Activated CD8-positive, alpha-beta memory T cell treated with anti-CD3 and anti-CD28 coated beads for 36 hours (primary cell): ENCODE measurements around the gene ATG9B. TPM values are rescaled to one million over a fixed set of nuclear protein-coding genes. Genes with fewer than 3 reads are reported as not detected.
"Not testable (repeated sequence)": the region's sequence is repeated elsewhere in the genome, so short reads cannot be mapped to it uniquely, and the experiment has no call there.

ENCODE experiments used
- CTCF ChIA-PET: fragments of 350-600 bp; sonication (Branson Sonifier 250); formaldehyde crosslinking; loops from one replicate; lab custom pipeline; 2021; ENCODE audit warnings: antibody characterized with exemption; lab: Charles Lee
- POLR2A ChIA-PET: fragments of 350-600 bp; sonication (Branson Sonifier 250); formaldehyde crosslinking; loops from one replicate; lab custom pipeline; 2021; ENCODE audit warnings: antibody characterized with exemption; lab: Charles Lee
- total RNA-seq, 2 experiments: library from RNA; stranded (reverse); gene quantifications; one replicate each; pipeline ENCODE4 v1.2.3, GENCODE V29; 2021

ATG9B gene
- total RNA-seq, 2 experiments from 2014 or later = 6.3 to 7.7 TPM

DNA sequence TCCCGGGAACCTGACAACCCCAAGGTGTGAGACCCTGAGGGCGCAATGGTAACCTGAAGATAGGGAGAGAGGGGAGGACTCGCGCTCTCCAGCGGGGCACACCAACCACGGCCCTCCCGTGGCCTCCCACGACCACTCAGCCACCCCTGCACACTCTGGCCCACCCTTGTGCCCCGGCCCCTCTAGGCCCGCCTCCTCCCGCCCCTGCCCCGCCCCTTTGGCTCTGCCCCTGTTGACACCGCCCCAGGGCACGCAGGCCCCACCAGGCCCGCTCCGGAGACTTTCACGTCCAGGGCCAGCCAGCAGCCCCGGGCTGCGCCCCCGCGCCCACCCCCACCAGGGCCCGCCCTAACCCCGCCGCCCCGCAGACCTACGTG lies 10.9 kb downstream of the ATG9B start:
- ChIA-PET CTCF (interaction anchor here (0.7 to 1.7 kb wide), 5 partner anchors 13 to 380 kb away, joined by 3 to 7 read pairs (median 3); no protein-coding TSS in a partner anchor), POLR2A (interaction anchor here (1.0 kb wide), 1 partner anchor 15 kb away, joined by 3 read pairs; the partner anchor contains the start of gene ABCB8)

- CTCF ChIA-PET = interaction anchor here (0.7 to 1.1 kb wide), 2 partner anchors 33 to 379 kb away, joined by 3 read pairs; no protein-coding TSS in a partner anchor
- POLR2A ChIA-PET = no interaction called here
These were observed 11.4 kb downstream of the ATG9B start for GRCh38 chr7:151012911-151013347.

- ChIA-PET CTCF (interaction anchor here (0.7 kb wide), 1 partner anchor 34 kb away, joined by 3 read pairs; no protein-coding TSS in a partner anchor), POLR2A (interaction anchor here (1.9 kb wide), 1 partner anchor 16 kb away, joined by 7 read pairs; the partner anchor contains the start of gene ABCB8)
These were observed 12.1 kb downstream of the ATG9B start for GRCh38 chr7:151012031-151012692.

GRCh38 chr7:151011616-151012015 lies 12.7 kb downstream of the ATG9B start:
- CTCF ChIA-PET = not testable (repeated sequence)
- POLR2A ChIA-PET = interaction anchor here (1.9 kb wide), 1 partner anchor 17 kb away, joined by 7 read pairs; the partner anchor contains the start of gene ABCB8

GRCh38 chr7:151011097-151011409 lies 13.2 kb downstream of the ATG9B start:
- ChIA-PET POLR2A (interaction anchor here (0.7 to 1.9 kb wide), 2 partner anchors 17 to 124 kb away, joined by 3 to 7 read pairs; partner anchors contain the start of gene ABCB8), CTCF (interaction anchor here (1.1 to 4.4 kb wide), 3 partner anchors 7 to 100 kb away, joined by 3 to 38 read pairs (median 3); no protein-coding TSS in a partner anchor)

DNA sequence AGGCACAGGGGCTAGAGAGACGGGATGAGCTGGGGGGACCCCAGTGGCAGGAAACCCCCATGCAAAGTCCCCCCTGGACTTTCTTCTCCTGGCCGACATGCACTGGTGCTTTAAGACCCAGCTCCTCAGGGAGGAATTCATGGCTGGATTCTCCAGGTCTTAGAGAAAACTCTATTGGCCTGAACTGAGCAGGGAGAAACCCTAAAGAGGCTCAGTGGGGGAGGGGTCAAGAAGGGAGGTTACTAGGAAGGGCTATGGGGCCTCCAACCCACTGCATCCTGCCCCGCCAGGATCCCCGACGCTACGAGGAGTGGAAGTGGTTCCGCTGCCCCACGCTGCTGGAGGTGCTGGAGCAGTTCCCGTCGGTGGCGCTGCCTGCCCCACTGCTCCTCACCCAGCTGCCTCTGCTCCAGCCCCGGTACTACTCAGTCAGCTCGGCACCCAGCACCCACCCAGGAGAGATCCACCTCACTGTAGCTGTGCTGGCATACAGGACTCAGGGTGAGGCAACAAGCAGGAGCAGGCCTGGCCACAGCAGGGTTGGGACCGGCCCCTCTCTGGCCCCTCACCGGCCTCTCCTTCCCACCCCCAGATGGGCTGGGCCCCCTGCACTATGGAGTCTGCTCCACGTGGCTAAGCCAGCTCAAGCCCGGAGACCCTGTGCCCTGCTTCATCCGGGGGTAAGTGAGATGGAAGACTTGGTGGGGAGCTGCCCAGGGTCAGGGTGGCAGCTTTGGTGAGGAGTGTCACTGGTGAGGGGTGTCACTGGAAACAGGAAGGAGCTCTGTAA lies 13.8 kb downstream of the ATG9B start:
- POLR2A ChIA-PET = interaction anchor here (0.7 to 2.1 kb wide), 3 partner anchors 9 to 125 kb away, joined by 3 to 7 read pairs (median 7); partner anchors contain the start of gene ABCB8

DNA sequence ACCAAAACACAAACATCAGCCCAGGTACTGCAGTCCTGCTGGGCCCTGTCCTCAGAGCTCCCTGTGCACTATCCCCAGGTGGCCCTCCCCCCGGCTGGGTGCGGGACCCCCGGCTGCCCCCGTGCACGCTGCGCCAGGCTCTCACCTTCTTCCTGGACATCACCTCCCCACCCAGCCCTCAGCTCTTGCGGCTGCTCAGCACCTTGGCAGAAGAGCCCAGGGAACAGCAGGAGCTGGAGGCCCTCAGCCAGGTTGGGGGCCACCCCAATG lies 14.3 kb downstream of the ATG9B start:
- ChIA-PET CTCF (interaction anchor here (0.6 to 4.4 kb wide), 8 partner anchors 8 to 102 kb away, joined by 3 to 38 read pairs (median 4); partner anchors contain the start of gene ATG9B), POLR2A (interaction anchor here (0.6 to 2.1 kb wide), 2 partner anchors 9 to 1314 kb away, joined by 6 to 7 read pairs; no protein-coding TSS in a partner anchor)

More for the DNA sequence above, 13.8 kb downstream of the ATG9B start:
- CTCF ChIA-PET = interaction anchor here (1.1 to 4.4 kb wide), 4 partner anchors 8 to 100 kb away, joined by 3 to 38 read pairs (median 4); partner anchors contain the start of gene ATG9B

GRCh38 chr7:151009327-151010036 lies 14.8 kb downstream of the ATG9B start:
- POLR2A ChIA-PET = interaction anchor here (0.6 to 2.1 kb wide), 4 partner anchors 10 to 1314 kb away, joined by 5 to 7 read pairs (median 6); partner anchors contain the start of genes ABCB8 and ABCF2

DNA sequence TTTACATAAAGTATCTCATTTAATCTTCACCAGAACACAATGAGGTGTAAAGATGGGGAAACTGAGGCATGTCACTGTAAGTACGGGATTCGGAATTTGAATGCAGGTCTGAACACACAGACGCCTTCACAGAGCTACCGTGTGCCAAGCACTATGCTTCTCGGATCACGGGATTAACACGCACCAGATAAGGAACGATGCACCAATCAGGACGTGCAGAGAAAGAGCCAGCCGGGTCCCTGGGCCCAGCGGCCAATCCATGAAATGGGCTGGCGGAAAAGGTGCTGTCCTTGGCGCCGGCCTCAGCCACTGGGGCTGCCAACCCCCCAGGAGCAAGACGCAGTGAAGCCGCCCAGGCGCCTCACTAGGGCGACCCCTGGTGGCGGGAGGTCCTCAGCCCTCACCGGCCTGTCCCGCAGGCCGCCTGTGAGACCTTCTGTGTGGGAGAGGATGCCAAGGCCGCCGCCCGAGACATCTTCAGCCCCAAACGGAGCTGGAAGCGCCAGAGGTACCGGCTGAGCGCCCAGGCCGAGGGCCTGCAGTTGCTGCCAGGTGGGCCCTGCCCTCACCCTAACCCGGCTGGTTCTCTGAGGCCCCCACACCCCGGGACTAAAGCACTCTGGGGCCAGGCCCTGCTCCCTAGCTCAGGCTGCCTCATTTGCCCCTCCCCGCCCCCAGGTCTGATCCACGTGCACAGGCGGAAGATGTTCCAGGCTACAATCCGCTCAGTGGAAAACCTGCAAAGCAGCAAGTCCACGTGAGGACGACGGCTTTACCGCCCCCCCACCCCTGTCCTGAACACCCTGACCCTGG lies 15.6 kb downstream of the ATG9B start:
- ChIA-PET POLR2A (interaction anchor here (0.7 to 2.1 kb wide), 5 partner anchors 10 to 218 kb away, joined by 4 to 7 read pairs (median 5); partner anchors contain the start of genes ABCB8 and ABCF2), CTCF (interaction anchor here (0.6 to 4.4 kb wide), 17 partner anchors 10 to 1630 kb away, joined by 3 to 38 read pairs (median 4); partner anchors contain the start of gene ABCB8)

More at GRCh38 chr7:151009327-151010036, 14.8 kb downstream of the ATG9B start:
- CTCF ChIA-PET = interaction anchor here (0.6 to 4.4 kb wide), 16 partner anchors 9 to 254 kb away, joined by 3 to 38 read pairs (median 4); partner anchors contain the start of genes ABCB8 and ATG9B

GRCh38 chr7:151008143-151008510 lies 16.2 kb downstream of the ATG9B start:
- CTCF ChIA-PET = interaction anchor here (0.6 to 4.4 kb wide), 11 partner anchors 10 to 1630 kb away, joined by 3 to 38 read pairs (median 5); no protein-coding TSS in a partner anchor
- POLR2A ChIA-PET = interaction anchor here (0.7 to 1.5 kb wide), 4 partner anchors 10 to 219 kb away, joined by 4 to 6 read pairs (median 4); partner anchors contain the start of genes ABCB8 and ABCF2

DNA sequence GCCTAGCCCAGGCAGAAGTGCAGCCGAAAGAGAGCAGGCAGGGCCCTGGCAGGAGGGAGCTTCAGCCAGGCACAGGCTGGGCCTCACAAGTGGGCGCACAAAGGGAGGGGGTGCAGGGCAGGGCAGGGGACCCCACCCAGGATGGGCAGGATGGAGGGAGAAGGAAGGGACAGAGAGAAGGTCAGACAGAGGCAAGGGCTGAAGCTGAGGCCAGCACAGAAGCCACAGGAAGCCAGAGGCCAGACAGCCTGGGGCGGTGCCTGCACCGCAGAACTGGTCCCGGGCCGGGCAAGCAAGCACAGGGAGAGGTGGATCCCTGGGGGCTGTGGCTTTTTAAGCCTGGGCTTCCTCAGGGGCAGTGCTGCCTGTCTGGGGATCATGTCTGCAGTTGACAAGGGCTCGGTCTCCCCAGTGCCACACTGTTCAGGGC lies 16.8 kb downstream of the ATG9B start:
- ChIA-PET CTCF (interaction anchor here (1.1 to 4.4 kb wide), 7 partner anchors 9 to 252 kb away, joined by 3 to 38 read pairs (median 5); no protein-coding TSS in a partner anchor), POLR2A (interaction anchor here (1.0 kb wide), 1 partner anchor 11 kb away, joined by 4 read pairs; no protein-coding TSS in a partner anchor)

GRCh38 chr7:151006590-151007300 lies 17.5 kb downstream of the ATG9B start:
- POLR2A ChIA-PET = no interaction called here
- CTCF ChIA-PET = interaction anchor here (1.3 to 4.4 kb wide), 2 partner anchors 12 to 44 kb away, joined by 4 to 38 read pairs; no protein-coding TSS in a partner anchor

DNA sequence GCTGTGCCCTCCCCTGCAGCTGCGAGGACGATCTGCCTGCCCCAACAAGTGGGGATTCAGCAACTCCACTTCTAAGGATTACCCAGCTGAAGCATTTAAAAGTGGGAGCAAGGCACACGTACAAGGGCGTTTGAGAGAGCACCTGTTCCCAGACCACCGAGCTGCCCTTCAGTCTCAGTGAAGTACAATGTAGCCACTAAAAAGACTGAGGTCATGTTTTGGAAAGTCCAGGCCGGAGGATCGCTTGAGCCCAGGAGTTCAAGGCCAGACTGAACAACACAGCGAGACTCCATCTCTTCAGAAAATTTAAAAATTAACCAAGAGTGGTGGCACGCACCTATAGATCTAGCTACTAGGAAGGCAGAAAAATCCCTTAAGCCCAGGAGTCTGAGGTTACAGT lies 18.7 kb downstream of the ATG9B start:
- CTCF ChIA-PET = interaction anchor here (0.8 to 1.5 kb wide), 3 partner anchors 16 to 36 kb away, joined by 3 read pairs; no protein-coding TSS in a partner anchor
- POLR2A ChIA-PET = no interaction called here

GRCh38 chr7:151003572-151003971 lies 20.7 kb downstream of the ATG9B start:
- ChIA-PET CTCF (no interaction called here), POLR2A (no interaction called here)

DNA sequence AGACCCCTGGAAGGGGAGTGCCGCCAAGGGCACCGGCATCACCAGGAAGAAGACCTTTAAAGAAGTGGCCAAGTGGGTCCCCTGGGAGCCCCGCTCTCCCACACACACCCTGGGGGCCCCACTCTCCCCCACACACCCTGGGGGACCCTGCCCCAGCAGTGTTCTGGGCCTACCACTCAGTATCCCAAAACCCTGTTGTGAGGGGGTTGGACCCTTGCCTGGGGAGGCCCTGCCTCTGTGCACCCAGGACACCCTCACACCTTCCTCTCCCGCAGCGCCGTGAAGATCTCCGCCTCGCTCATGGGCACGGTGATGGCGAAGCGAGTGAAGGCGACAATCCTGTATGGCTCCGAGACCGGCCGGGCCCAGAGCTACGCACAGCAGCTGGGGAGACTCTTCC lies 22.7 kb downstream of the ATG9B start:
- POLR2A ChIA-PET = no interaction called here
- CTCF ChIA-PET = no interaction called here

- ChIA-PET POLR2A (no interaction called here), CTCF (interaction anchor here (1.1 kb wide), 1 partner anchor 12 kb away, joined by 4 read pairs; no protein-coding TSS in a partner anchor)
These were observed 23.3 kb downstream of the ATG9B start for GRCh38 chr7:151000897-151001495.
